Mesothelial cell of epicardium (in vitro differentiated cells): ENCODE measurements around the gene ZDBF2. TPM values are rescaled to one million over a fixed set of nuclear protein-coding genes. Genes with fewer than 3 reads are reported as not detected.
"Not testable (repeated sequence)": the region's sequence is repeated elsewhere in the genome, so short reads cannot be mapped to it uniquely, and the experiment has no call there.

ENCODE experiments used
- DNase-seq, 2 experiments: peaks; one replicate each; pipeline ENCODE4 v3.0.0; 2021; ENCODE audit warnings: low spot score in 2 of 2; ENCODE audit not compliant: unreplicated experiment in 2 of 2
- H3K27ac Mint-ChIP-seq: 2 replicates; pipeline ENCODE4 v1.8.0; 2021; ENCODE audit warnings: mixed read lengths
- H3K27me3 Mint-ChIP-seq: 2 replicates; pipeline ENCODE4 v1.8.0; 2021; ENCODE audit warnings: low read depth, mixed read lengths
- H3K36me3 Mint-ChIP-seq: 2 replicates; pipeline ENCODE4 v1.8.0; 2021; ENCODE audit warnings: mixed read lengths
- H3K4me1 Mint-ChIP-seq: 2 replicates; pipeline ENCODE4 v1.8.0; 2021; ENCODE audit warnings: mixed read lengths
- H3K4me3 Mint-ChIP-seq: 2 replicates; pipeline ENCODE4 v1.8.0; 2021; ENCODE audit warnings: mild to moderate bottlenecking, moderate library complexity, mixed read lengths
- H3K9me3 Mint-ChIP-seq: 2 replicates; pipeline ENCODE4 v1.8.0; 2021; ENCODE audit warnings: mixed read lengths
- total RNA-seq: library from RNA; stranded (reverse); gene quantifications from 3 replicates; pipeline ENCODE4 v1.2.1, GENCODE V29; 2021
- TF ChIP-seq, protein P1 (sequence below): fragments of 200-600 bp; sonication (generic); IDR thresholded peaks from one replicate; pipeline ENCODE4 v1.5.0; 2021; ENCODE audit warnings: antibody characterized with exemption; ENCODE audit not compliant: unreplicated experiment

The ZDBF2 gene
- total RNA-seq, 1 donor from 2014 or later = 49.5 TPM

DNA sequence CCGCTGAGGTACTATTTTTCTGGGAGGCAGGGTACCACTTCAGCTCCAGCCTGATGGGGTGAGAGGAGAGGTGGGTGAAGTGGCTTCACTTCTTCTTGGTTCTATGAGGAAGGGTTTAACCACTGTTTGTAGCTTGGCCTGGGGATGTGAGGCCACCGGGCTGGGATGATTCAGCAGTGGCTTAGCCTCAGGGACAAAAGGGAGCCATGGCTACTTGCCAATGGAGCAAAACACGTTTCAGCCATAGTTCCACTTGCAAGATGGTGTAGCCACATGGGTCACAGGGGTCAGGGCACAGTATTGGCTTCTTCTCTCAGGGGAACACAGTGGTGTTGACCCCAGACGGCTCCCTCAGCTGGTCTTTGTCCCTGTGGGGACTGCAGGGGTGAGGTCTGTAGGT lies 14.9 kb downstream of the ZDBF2 start:
- no peaks in the 10 kb centered on the region for H3K4me1 Mint-ChIP-seq
- H3K27ac Mint-ChIP-seq = no peak overlapping the region
- TF ChIP-seq, protein P1, sequence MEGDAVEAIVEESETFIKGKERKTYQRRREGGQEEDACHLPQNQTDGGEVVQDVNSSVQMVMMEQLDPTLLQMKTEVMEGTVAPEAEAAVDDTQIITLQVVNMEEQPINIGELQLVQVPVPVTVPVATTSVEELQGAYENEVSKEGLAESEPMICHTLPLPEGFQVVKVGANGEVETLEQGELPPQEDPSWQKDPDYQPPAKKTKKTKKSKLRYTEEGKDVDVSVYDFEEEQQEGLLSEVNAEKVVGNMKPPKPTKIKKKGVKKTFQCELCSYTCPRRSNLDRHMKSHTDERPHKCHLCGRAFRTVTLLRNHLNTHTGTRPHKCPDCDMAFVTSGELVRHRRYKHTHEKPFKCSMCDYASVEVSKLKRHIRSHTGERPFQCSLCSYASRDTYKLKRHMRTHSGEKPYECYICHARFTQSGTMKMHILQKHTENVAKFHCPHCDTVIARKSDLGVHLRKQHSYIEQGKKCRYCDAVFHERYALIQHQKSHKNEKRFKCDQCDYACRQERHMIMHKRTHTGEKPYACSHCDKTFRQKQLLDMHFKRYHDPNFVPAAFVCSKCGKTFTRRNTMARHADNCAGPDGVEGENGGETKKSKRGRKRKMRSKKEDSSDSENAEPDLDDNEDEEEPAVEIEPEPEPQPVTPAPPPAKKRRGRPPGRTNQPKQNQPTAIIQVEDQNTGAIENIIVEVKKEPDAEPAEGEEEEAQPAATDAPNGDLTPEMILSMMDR = no peak
- H3K4me3 Mint-ChIP-seq = no peak overlapping the region
- DNase-seq = no peak
- peaks cover 63% of the 10 kb centered on the region for H3K9me3 Mint-ChIP-seq
- no peaks in the 10 kb centered on the region for H3K27me3 Mint-ChIP-seq
- peaks cover 90% of the 10 kb centered on the region for H3K36me3 Mint-ChIP-seq

DNA sequence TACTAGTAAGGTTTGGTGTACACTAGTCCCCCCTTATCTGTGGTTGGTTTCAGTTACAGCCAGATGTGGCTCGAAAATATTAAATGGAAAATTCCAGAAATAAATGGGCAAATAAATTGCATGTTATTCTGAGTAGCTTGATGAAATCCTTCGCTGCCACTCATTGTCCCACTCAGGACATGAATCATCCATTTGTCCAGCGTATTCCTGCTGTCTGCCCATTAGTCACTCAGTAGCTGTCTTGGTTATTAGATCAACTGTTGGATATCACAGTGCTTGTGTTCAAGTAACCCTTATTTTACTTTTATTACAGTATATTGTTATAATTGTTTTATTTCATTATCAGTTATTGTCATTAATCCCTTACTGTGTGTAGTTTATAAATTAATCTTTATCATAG lies 21.7 kb downstream of the ZDBF2 start:
- no peak for DNase-seq
- TF ChIP-seq, protein P1 = no peak
- Mint-ChIP-seq H3K9me3 (peaks cover 12% of the 10 kb centered on the region), H3K27ac (no peak overlapping the region), H3K4me3 (no peak overlapping the region), H3K27me3 (no peaks in the 10 kb centered on the region), H3K36me3 (peaks cover 49% of the 10 kb centered on the region), H3K4me1 (no peaks in the 10 kb centered on the region)

DNA sequence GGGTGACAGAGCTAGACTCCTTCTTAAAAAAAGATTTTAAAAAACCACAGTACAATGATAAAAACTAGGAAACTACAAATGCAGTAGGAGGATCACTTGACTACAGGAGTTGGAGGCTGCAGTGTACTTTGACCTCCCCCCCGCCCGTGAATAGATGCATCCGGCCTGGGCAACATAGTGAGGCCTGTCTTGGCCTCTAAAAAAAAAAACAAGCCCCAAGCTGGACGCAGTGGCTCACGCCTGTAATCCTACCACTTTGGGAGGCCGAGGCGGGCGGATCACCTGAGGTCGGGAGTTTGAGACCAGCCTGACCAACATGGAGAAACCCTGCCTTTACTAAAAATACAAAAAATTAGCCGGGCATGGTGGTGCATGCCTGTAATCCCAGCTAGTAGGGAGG lies 25.1 kb downstream of the ZDBF2 start:
- DNase-seq, H3K27me3 Mint-ChIP-seq, H3K4me1 Mint-ChIP-seq, H3K4me3 Mint-ChIP-seq, H3K27ac Mint-ChIP-seq, H3K9me3 Mint-ChIP-seq: not testable (repeated sequence)
- H3K36me3 Mint-ChIP-seq = peaks cover 42% of the 10 kb centered on the region

DNA sequence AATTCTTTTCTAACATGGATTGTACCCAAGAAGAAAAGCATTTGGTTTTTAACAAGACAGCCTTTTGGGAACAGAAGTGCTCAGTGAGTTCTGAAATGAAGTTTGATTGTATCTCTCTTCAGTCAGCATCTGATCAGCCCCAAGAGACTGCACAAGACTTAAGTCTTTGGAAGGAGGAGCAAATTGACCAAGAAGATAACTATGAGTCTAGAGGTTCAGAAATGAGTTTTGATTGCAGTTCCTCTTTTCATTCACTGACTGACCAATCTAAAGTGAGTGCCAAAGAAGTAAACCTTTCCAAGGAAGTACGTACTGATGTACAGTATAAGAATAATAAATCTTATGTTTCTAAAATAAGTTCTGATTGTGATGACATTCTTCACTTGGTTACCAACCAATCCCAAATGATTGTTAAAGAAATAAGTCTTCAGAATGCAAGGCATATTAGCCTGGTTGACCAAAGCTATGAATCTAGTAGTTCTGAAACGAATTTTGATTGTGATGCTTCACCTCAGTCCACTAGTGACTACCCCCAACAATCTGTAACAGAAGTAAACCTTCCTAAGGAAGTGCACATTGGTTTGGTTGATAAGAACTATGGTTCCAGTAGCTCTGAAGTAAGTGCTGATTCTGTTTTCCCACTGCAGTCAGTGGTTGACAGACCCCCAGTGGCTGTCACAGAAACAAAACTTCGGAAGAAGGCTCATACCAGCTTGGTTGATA lies 31.2 kb downstream of the ZDBF2 start:
- TF ChIP-seq, protein P1 = no peak
- Mint-ChIP-seq H3K27me3 (no peaks in the 10 kb centered on the region), H3K9me3 (peaks cover 35% of the 10 kb centered on the region), H3K27ac (no peak overlapping the region), H3K36me3 (peaks cover 72% of the 10 kb centered on the region), H3K4me3 (no peak overlapping the region), H3K4me1 (no peaks in the 10 kb centered on the region)
- DNase-seq = no peak

DNA sequence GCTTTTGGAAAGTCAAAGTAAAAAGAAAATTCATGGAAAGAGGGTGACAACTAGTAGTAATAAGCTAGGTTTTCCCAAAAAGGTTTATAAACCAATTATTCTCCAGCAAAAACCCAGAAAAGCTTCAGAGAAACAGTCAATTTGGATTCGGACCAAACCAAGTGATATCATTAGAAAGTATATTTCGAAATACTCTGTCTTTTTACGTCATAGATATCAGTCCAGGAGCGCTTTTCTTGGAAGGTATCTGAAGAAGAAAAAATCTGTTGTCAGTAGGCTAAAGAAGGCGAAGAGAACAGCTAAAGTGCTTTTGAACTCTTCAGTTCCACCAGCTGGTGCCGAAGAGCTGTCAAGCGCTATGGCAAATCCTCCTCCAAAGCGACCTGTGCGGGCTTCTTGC lies 36.6 kb downstream of the ZDBF2 start:
- Mint-ChIP-seq H3K9me3 (peaks cover 34% of the 10 kb centered on the region), H3K4me3 (no peak overlapping the region), H3K36me3 (peaks cover 59% of the 10 kb centered on the region), H3K27me3 (no peaks in the 10 kb centered on the region), H3K4me1 (no peaks in the 10 kb centered on the region), H3K27ac (no peak overlapping the region)
- no peak for DNase-seq
- TF ChIP-seq, protein P1 = no peak

DNA sequence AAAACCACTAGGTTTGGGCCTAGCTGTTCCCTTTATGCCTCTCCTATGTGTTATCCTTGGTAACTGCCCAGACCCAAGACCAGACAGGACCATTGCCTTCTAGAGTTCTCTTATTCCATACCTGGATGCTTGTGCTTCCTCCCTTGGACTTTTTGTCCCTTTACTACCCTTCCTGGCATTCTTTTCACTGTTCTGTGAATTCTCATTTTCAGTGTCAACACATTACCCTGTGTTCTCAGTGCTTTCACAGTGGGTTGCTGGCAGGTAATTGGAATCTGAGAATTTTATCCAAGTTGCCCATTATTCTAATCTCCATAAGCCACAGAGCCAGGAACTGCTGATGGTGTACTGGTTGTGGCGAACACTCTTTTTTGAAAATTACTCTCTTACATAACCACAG lies 41.7 kb downstream of the ZDBF2 start:
- H3K4me1 Mint-ChIP-seq = no peaks in the 10 kb centered on the region
- H3K36me3 Mint-ChIP-seq = peaks cover 48% of the 10 kb centered on the region
- TF ChIP-seq, protein P1 = no peak
- no peak overlapping the region for H3K27ac Mint-ChIP-seq
- no peak overlapping the region for H3K4me3 Mint-ChIP-seq
- H3K9me3 Mint-ChIP-seq = peaks cover 15% of the 10 kb centered on the region
- H3K27me3 Mint-ChIP-seq = no peaks in the 10 kb centered on the region
- no peak for DNase-seq
